Measurements from ENCODE around the gene SLC29A4. TPM values are rescaled to one million over a fixed set of nuclear protein-coding genes. Genes with fewer than 3 reads are reported as not detected.
"Not testable (repeated sequence)": the region's sequence is repeated elsewhere in the genome, so short reads cannot be mapped to it uniquely, and the experiment has no call there.

Gene SLC29A4
- total RNA-seq, 1 donor from 2014 or later = 4.9 TPM

DNA sequence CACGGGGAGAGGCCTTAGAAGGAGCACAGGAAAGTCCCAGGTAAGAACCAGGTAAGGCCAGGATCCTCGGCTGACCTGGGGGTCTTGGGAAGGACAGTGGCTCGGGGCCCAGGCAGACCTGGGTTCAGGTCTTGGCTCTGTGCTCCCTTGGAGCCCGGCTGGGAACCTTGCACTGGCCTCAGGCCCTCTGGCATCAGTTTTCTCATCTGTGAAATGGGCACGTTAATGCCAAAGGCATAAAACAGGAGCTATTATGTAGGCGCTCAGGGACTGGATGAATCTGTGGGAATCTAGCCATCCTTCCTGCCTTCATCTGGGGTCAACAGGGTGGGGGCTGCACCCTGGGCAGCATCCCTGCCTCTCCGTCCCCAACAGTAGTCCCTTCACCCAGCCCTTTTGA is 8.3 kb upstream of the SLC29A4 start:
- no peak for DNase-seq

DNA sequence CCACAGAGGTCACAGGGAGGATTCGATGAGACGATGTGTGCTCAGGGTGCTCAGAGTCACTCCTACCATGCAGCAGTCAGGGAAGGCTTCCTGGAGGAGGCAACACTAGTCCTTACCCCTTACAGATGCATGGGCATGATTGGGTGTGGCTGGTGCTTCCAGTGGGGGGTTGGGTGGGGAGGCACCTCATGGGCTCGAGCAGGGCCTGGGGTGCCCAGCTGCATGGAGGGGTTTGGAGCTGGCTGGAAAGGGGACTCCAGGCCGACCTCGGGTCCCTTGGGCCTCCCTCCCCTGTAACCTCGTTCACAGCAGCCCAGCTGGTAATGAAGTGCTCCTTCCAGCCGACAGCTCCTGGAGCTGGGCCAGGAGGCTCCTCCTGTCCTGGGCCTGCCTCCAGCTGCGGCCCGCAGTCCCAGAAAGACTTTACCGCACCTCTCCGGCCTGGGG is 7.7 kb upstream of the SLC29A4 start:
- not testable (repeated sequence) for DNase-seq

DNA sequence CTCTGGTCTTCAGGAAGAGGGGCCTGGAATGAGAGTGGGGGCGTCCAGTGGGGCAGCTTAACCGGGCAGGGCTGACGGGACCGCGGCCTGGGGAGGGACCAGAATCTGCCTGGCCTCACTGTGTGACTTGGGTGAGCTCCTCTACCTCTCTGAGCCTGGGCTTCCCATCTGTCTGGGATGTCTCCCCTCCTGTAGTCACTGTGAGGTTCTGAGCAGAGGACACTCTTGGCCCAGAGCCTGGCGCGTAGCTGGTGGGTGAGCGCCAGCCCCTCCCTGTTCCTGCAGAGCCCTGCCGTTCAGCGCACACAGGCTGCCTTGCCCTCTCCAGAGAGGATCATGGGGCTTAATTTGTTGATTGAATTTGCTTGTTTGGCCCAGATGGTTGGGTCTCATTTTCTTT is 7.2 kb upstream of the SLC29A4 start:
- not testable (repeated sequence) for DNase-seq

GRCh38 chr7:5276123-5276522 is 6.6 kb upstream of the SLC29A4 start:
- not testable (repeated sequence) for DNase-seq

DNA sequence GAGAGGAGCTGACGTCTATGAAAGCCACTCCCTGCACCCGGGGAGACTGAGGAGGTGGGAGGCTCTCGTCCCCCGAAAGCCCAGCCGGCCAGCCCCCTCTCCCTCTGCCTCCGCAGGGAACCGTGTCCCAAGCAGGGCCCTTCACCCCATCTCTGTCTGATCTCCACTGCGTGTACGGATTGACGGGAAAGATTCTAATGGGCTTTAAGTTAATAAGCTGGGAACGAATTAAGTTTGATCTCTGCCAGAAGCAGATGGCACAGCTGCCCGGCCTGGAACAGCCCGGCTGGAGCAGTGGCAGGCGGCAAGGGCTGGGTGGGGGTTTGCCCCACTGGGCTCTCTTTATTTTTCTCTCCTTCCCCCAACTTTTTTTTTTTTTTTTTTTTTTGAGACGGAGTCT is 6.1 kb upstream of the SLC29A4 start:
- no peak for DNase-seq

- DNase-seq = peak; percentile 44
Measured at GRCh38 chr7:5278766-5279165, 4.0 kb upstream of the SLC29A4 start.

GRCh38 chr7:5279734-5280133 is 3.0 kb upstream of the SLC29A4 start:
- no peak for DNase-seq

- not testable (repeated sequence) for DNase-seq
Measured at GRCh38 chr7:5281598-5282500, 894 bp upstream of the SLC29A4 start.

DNA sequence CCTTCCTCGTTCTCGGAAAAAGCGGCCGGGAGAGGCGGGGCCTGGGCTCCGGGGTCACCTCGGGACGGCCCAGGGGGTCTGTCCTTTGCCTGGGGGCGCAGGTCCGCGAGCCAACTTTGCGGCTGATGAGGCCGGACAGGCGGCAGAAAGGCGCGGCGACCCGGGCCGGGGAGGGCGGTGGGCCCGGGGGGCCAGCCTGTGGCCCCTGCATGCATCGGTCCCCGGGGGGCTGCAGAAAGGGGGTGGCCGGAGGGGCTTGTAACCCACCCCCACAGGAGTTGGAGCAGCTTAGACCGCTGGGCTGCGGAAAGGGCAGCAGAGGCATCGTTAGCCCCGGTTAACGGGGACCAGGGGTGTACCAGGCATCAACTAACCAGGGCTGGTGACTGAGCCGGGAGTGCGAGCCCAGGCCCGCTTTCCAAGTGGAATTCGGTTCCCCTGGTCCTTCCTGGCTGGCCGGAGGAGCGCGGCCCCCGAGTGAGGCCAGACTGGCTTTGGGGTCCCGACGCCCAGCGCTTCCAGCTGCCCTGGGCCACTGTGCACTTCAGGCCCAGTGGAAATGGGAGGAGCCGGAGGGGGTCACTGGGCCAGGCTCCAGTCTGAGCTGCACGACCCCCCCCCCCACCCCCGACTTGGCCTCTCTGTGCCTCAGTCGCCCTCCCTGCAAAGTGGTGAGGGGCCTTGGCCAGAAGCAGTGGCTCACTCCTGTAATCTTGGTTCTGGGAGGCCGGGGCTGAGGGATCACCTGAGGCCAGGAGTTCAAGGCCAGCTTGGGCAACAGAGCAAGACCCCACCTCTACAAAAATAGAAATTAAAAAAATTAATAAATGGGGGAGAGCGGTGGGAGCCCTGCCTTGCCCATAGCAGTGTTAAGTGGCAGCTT is 919 bp downstream of the SLC29A4 start:
- DNase-seq = no peak

GRCh38 chr7:5284304-5285281 is 1.9 kb downstream of the SLC29A4 start:
- no peak for DNase-seq

DNA sequence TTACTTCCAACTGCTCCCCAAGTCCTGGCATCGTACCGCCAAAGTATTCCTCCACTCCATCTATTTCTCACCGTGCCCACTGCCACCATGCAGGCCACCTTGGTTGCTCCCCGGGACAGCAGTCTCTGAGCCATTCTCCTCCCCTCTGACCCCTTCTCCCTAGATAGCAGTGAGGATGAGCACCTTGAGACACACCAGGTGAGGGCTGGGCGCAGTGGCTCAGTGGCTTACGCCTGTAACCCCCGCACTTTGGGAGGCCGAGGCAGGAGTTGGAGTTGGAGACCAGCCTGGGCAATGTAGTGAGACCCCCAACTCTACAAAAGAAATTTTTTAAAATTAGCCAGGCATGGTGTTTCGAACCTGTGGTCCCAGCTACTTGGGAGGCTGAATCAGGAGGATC is 4.2 kb downstream of the SLC29A4 start:
- no peak for DNase-seq

- not testable (repeated sequence) for DNase-seq
Measured at GRCh38 chr7:5287373-5287772, 4.6 kb downstream of the SLC29A4 start.

- no peak for DNase-seq
Measured at GRCh38 chr7:5287802-5288201, 5.1 kb downstream of the SLC29A4 start.

GRCh38 chr7:5288560-5288959 is 5.8 kb downstream of the SLC29A4 start:
- DNase-seq = not testable (repeated sequence)

DNA sequence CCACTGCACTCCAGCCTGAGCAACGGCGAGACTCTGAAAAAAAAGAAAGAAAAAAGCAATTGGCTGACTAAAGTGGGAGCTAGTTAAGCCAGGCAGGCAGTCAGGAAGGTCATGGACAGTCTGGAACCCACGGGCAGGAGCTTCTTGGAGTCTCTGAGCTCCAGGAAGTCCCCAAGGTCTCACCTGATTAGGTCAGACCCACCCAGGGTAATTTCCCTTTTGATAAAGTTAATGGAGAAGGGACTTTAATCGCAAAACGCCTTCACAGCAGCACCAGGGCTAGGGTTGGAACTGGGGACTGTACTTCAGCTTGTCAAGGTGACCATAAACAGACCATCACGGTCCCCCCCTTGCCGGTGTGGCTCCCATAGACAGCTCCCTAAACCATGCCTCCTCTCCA is 6.6 kb downstream of the SLC29A4 start:
- DNase-seq = no peak

- DNase-seq = no peak
Measured at GRCh38 chr7:5291301-5291700, 8.6 kb downstream of the SLC29A4 start.

GRCh38 chr7:5291711-5292335 is 9.1 kb downstream of the SLC29A4 start:
- DNase-seq = not testable (repeated sequence)

- DNase-seq = no peak
Measured at GRCh38 chr7:5294169-5294987, 11.6 kb downstream of the SLC29A4 start.

DNA sequence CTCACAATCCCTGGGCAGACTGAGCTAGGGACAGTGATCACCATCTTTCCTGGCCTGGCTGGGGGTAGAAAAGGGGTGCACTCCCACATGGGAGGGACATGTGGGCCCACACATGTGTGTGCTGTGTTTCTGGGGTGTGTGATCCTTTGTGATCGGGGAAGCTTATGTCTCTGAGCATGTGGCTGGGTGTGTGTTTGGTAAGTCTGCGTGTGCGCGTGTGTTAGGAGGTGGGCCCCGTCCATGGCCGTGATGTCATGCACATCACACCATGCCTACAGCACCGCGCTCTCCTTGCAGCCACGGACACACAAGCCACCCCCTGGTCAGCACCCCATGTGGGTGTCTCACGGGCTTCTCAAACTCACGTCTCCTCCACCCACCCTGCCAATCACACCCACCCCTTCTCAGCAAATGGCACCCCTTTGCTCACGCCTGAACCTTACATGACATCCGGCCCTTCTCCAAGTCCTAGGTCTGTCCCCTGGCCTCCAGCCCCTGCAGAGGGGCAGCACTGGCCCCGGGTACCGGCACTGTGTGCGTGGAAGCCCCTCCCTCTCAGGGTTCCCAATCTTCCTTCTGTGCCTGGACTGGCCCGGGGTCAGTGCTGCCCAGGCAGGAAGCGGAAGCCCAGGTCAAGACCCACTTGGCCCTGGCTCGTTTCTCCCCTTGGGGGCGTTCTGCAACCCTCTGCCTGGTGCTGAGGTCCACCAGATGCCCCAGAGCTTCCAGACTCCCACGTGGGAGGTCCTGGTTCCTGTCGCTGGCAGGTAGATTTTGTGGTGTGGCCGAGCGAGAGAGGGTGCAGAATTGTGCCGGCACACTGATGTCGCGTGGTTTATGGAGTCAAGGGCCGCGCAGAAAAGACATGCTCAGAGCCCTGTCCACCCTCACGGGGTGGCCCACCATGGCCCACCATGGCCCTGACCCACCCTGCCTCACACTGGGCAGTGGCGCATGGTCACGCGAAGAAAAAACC is 12.6 kb downstream of the SLC29A4 start:
- DNase-seq = no peak
